GM23338 (cell line): ENCODE data around the gene SLC20A1. TPM values are rescaled to one million over a fixed set of nuclear protein-coding genes. Genes with fewer than 3 reads are reported as not detected.

ENCODE experiments used
- ATAC-seq: fragments of 200-7000 bp; cut with Tn5 transposase; 3 replicates; pipeline ENCODE4 v1.9.1; 2020
- DNase-seq: peaks from one replicate; pipeline ENCODE4 v3.0.0-alpha.2; 2015; ENCODE audit warnings: low spot score
- H2AFZ ChIP-seq: fragments of 200-600 bp; sonication (generic); 2 replicates; pipeline ENCODE4 v1.8.0; 2016; ENCODE audit warnings: antibody characterized with exemption, mild to moderate bottlenecking, moderate library complexity
- H3F3A ChIP-seq: fragments of 200-600 bp; sonication (generic); replicated peaks from 2 replicates; pipeline ENCODE4 v1.8.0; 2017; ENCODE audit warnings: antibody characterized with exemption, mixed run types, low read depth
- H3K27ac ChIP-seq: fragments of 200-600 bp; sonication (generic); 2 replicates; pipeline ENCODE4 v1.6.1; 2016; ENCODE audit warnings: low read depth
- H3K27me3 ChIP-seq: fragments of 200-600 bp; sonication (generic); 2 replicates; pipeline ENCODE4 v1.8.0; 2016; ENCODE audit warnings: mild to moderate bottlenecking, mixed run types, moderate library complexity; ENCODE audit not compliant: insufficient read depth
- H3K36me3 ChIP-seq: fragments of 200-600 bp; sonication (generic); 2 replicates; pipeline ENCODE4 v1.8.0; 2016; ENCODE audit warnings: mild to moderate bottlenecking; ENCODE audit not compliant: insufficient read depth
- H3K4me1 ChIP-seq: fragments of 200-600 bp; sonication (generic); 2 replicates; pipeline ENCODE4 v1.8.0; 2016; ENCODE audit warnings: mild to moderate bottlenecking, moderate library complexity; ENCODE audit not compliant: insufficient read depth
- H3K4me2 ChIP-seq: fragments of 200-600 bp; sonication (generic); 2 replicates; pipeline ENCODE4 v1.7.1; 2017; ENCODE audit warnings: mixed run types
- H3K4me3 ChIP-seq: fragments of 200-600 bp; sonication (generic); 2 replicates; pipeline ENCODE4 v1.6.1; 2016; ENCODE audit warnings: mixed run types
- H3K79me2 ChIP-seq: fragments of 200-600 bp; sonication (generic); replicated peaks from 2 replicates; pipeline ENCODE4 v1.8.0; 2017; ENCODE audit warnings: mild to moderate bottlenecking; ENCODE audit not compliant: insufficient read depth
- H3K9me2 ChIP-seq: fragments of 200-600 bp; sonication (generic); 2 replicates; pipeline ENCODE4 v1.8.0; 2017; ENCODE audit not compliant: insufficient read depth
- H4K20me1 ChIP-seq: fragments of 200-600 bp; sonication (generic); replicated peaks from 2 replicates; pipeline ENCODE4 v1.8.0; 2017; ENCODE audit warnings: mild to moderate bottlenecking; ENCODE audit not compliant: insufficient read depth
- H3K27ac Mint-ChIP-seq: 2 replicates; pipeline ENCODE4 v1.8.0; 2020; ENCODE audit warnings: inconsistent platforms, mild to moderate bottlenecking, moderate library complexity, mixed read lengths
- H3K27me3 Mint-ChIP-seq: 3 replicates; pipeline ENCODE4 v1.8.0; 2022; ENCODE audit warnings: low read depth, mild to moderate bottlenecking, moderate library complexity, mixed read lengths, inconsistent platforms; ENCODE audit not compliant: insufficient read depth, poor library complexity
- H3K36me3 Mint-ChIP-seq: 3 replicates; pipeline ENCODE4 v1.8.0; 2021; ENCODE audit warnings: low read depth, mild to moderate bottlenecking, inconsistent platforms, moderate library complexity, mixed read lengths
- H3K4me1 Mint-ChIP-seq: 3 replicates; pipeline ENCODE4 v1.8.0; 2020; ENCODE audit warnings: mild to moderate bottlenecking, inconsistent platforms, mixed read lengths
- H3K4me3 Mint-ChIP-seq: 3 replicates; pipeline ENCODE4 v1.8.0; 2021; ENCODE audit warnings: moderate library complexity, mild to moderate bottlenecking, inconsistent platforms, mixed read lengths
- H3K9me3 Mint-ChIP-seq: 3 replicates; pipeline ENCODE4 v1.8.0; 2020; ENCODE audit warnings: moderate library complexity, mild to moderate bottlenecking, inconsistent platforms, mixed read lengths
- CREB1 ChIP-seq: fragments of 250-450 bp; sonication (Bioruptor Pico); IDR thresholded peaks from 2 replicates; pipeline ENCODE4 v1.5.0; 2020; ENCODE audit warnings: low read depth, mild to moderate bottlenecking, moderate library complexity
- EZH2 ChIP-seq: fragments of 200-600 bp; sonication (generic); IDR thresholded peaks from one replicate; pipeline ENCODE4 v1.8.0; 2017; ENCODE audit warnings: antibody characterized with exemption, mild to moderate bottlenecking, low read depth; ENCODE audit not compliant: unreplicated experiment
- EZH2phosphoT487 ChIP-seq: fragments of 200-600 bp; sonication (generic); IDR thresholded peaks from one replicate; pipeline ENCODE4 v1.8.1; 2018; ENCODE audit warnings: antibody characterized with exemption; ENCODE audit not compliant: unreplicated experiment
- JUNB ChIP-seq: IDR thresholded peaks from one replicate; pipeline ENCODE4 v1.6.1; 2016; ENCODE audit warnings: antibody characterized with exemption; ENCODE audit not compliant: unreplicated experiment
- NANOG ChIP-seq: IDR thresholded peaks from 2 replicates; pipeline ENCODE4 v1.6.1; 2016; ENCODE audit warnings: antibody characterized with exemption, borderline replicate concordance
- POLR2AphosphoS5 ChIP-seq: IDR thresholded peaks from 2 replicates; pipeline ENCODE4 v1.6.1; 2016; ENCODE audit warnings: antibody characterized with exemption, low read depth
- STAT1 ChIP-seq: IDR thresholded peaks from one replicate; pipeline ENCODE4 v1.6.1; 2016; ENCODE audit warnings: antibody characterized with exemption; ENCODE audit not compliant: unreplicated experiment
- ZNF114 ChIP-seq: fragments of 250-450 bp; sonication (Bioruptor Pico); IDR thresholded peaks from 2 replicates; pipeline ENCODE4 v1.5.0; 2020; ENCODE audit warnings: mild to moderate bottlenecking, moderate library complexity
- ZNF331 ChIP-seq: fragments of 250-450 bp; sonication (Bioruptor Pico); IDR thresholded peaks from 2 replicates; pipeline ENCODE4 v1.5.0; 2020; ENCODE audit warnings: low read depth, mild to moderate bottlenecking, moderate library complexity
- polyA plus RNA-seq: library from polyadenylated mRNA; unstranded; fragments of >200 nt; fragmentation: Nextera tagmentation; extraction: Ambion mirVana; gene quantifications from 2 replicates; pipeline ENCODE4 v1.2.1, GENCODE V29; 2016
- total RNA-seq: library from RNA; depleted of rRNA; stranded (reverse); fragments of >200 nt; shearing (Covaris generic); gene quantifications from 2 replicates; pipeline ENCODE4 v1.2.3, GENCODE V29; 2014
- TF ChIP-seq, protein P1 (sequence below), 2 experiments: fragments of 200-600 bp in 1 of 2; sonication (generic) in 1 of 2; conservative IDR thresholded peaks; 2 replicates each; pipeline versions ENCODE4 v1.5.1 to v1.6.1; 2016 to 2017; ENCODE audit warnings: antibody characterized with exemption in 2 of 2, low read depth in 2 of 2, mild to moderate bottlenecking in 2 of 2, moderate library complexity in 1 of 2
- TF ChIP-seq, protein P2 (sequence below): fragments of 250-450 bp; sonication (Bioruptor Pico); IDR thresholded peaks from 2 replicates; pipeline ENCODE4 v1.5.0; 2020; ENCODE audit warnings: mild to moderate bottlenecking, moderate library complexity
- TF ChIP-seq, protein P3 (sequence below): IDR thresholded peaks from 2 replicates; pipeline ENCODE4 v1.6.1; 2016; ENCODE audit warnings: antibody characterized with exemption
- TF ChIP-seq, protein P4 (sequence below): IDR thresholded peaks from one replicate; pipeline ENCODE4 v1.6.1; 2018; ENCODE audit warnings: antibody characterized with exemption; ENCODE audit not compliant: unreplicated experiment

Gene SLC20A1
- total and polyA plus RNA-seq, 2 experiments from 2014 or later: 52.9 to 84.3 TPM

DNA sequence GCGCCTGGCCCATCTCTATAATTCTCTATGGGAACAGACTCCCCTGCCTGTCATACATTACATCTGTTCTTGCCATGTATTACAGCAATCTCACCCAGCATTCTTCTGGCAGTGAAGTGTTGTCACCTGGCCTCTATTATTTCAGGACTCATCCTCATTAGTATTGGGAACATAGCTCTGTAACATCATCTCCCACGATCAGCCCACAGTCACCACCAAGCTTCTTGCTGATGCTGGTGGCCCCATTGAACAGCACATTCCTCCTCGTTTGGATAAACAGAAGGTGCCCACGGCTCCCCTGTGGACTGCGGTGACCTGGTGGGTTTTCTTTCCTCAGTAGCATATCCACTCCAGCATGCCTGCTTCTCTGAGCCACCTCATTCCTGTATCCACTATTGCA lies 39.8 kb upstream of the SLC20A1 start:
- DNase-seq (no peak), ATAC-seq (no peak)
- Histone ChIP-seq H3K4me3 (no peak overlapping the region), H3F3A (no peaks in the 10 kb centered on the region), H3K4me1 (no peaks in the 10 kb centered on the region), H3K27me3 (no peaks in the 10 kb centered on the region), H4K20me1 (no peaks in the 10 kb centered on the region), H3K27ac (no peak overlapping the region), H3K79me2 (no peaks in the 10 kb centered on the region), H3K9me2 (no peaks in the 10 kb centered on the region), H2AFZ (no peak overlapping the region), H3K4me2 (no peak overlapping the region), H3K36me3 (no peaks in the 10 kb centered on the region)
- H3K4me3 Mint-ChIP-seq: no peak overlapping the region
- no peak overlapping the region for H3K27ac Mint-ChIP-seq
- H3K4me1 Mint-ChIP-seq: no peaks in the 10 kb centered on the region
- 0 out of 3 replicates have a peak, but pooled peaks cover 3% of the 10 kb centered on the region for H3K36me3 Mint-ChIP-seq
- peaks cover 21% of the 10 kb centered on the region for H3K9me3 Mint-ChIP-seq
- TF ChIP-seq POLR2AphosphoS5 (no peak), CREB1 (CRISPR knock-in tag) (no peak), EZH2 (no peak), JUNB (no peak), ZNF114 (CRISPR knock-in tag) (no peak), STAT1 (no peak), ZNF331 (CRISPR knock-in tag) (no peak), NANOG (no peak), EZH2phosphoT487 (no peak)
- TF ChIP-seq, protein P1, sequence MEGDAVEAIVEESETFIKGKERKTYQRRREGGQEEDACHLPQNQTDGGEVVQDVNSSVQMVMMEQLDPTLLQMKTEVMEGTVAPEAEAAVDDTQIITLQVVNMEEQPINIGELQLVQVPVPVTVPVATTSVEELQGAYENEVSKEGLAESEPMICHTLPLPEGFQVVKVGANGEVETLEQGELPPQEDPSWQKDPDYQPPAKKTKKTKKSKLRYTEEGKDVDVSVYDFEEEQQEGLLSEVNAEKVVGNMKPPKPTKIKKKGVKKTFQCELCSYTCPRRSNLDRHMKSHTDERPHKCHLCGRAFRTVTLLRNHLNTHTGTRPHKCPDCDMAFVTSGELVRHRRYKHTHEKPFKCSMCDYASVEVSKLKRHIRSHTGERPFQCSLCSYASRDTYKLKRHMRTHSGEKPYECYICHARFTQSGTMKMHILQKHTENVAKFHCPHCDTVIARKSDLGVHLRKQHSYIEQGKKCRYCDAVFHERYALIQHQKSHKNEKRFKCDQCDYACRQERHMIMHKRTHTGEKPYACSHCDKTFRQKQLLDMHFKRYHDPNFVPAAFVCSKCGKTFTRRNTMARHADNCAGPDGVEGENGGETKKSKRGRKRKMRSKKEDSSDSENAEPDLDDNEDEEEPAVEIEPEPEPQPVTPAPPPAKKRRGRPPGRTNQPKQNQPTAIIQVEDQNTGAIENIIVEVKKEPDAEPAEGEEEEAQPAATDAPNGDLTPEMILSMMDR (conservative IDR thresholded peaks at IDR 0.05; ENCODE audit: low read depth in 2 of 2): no peak
- TF ChIP-seq, protein P2, sequence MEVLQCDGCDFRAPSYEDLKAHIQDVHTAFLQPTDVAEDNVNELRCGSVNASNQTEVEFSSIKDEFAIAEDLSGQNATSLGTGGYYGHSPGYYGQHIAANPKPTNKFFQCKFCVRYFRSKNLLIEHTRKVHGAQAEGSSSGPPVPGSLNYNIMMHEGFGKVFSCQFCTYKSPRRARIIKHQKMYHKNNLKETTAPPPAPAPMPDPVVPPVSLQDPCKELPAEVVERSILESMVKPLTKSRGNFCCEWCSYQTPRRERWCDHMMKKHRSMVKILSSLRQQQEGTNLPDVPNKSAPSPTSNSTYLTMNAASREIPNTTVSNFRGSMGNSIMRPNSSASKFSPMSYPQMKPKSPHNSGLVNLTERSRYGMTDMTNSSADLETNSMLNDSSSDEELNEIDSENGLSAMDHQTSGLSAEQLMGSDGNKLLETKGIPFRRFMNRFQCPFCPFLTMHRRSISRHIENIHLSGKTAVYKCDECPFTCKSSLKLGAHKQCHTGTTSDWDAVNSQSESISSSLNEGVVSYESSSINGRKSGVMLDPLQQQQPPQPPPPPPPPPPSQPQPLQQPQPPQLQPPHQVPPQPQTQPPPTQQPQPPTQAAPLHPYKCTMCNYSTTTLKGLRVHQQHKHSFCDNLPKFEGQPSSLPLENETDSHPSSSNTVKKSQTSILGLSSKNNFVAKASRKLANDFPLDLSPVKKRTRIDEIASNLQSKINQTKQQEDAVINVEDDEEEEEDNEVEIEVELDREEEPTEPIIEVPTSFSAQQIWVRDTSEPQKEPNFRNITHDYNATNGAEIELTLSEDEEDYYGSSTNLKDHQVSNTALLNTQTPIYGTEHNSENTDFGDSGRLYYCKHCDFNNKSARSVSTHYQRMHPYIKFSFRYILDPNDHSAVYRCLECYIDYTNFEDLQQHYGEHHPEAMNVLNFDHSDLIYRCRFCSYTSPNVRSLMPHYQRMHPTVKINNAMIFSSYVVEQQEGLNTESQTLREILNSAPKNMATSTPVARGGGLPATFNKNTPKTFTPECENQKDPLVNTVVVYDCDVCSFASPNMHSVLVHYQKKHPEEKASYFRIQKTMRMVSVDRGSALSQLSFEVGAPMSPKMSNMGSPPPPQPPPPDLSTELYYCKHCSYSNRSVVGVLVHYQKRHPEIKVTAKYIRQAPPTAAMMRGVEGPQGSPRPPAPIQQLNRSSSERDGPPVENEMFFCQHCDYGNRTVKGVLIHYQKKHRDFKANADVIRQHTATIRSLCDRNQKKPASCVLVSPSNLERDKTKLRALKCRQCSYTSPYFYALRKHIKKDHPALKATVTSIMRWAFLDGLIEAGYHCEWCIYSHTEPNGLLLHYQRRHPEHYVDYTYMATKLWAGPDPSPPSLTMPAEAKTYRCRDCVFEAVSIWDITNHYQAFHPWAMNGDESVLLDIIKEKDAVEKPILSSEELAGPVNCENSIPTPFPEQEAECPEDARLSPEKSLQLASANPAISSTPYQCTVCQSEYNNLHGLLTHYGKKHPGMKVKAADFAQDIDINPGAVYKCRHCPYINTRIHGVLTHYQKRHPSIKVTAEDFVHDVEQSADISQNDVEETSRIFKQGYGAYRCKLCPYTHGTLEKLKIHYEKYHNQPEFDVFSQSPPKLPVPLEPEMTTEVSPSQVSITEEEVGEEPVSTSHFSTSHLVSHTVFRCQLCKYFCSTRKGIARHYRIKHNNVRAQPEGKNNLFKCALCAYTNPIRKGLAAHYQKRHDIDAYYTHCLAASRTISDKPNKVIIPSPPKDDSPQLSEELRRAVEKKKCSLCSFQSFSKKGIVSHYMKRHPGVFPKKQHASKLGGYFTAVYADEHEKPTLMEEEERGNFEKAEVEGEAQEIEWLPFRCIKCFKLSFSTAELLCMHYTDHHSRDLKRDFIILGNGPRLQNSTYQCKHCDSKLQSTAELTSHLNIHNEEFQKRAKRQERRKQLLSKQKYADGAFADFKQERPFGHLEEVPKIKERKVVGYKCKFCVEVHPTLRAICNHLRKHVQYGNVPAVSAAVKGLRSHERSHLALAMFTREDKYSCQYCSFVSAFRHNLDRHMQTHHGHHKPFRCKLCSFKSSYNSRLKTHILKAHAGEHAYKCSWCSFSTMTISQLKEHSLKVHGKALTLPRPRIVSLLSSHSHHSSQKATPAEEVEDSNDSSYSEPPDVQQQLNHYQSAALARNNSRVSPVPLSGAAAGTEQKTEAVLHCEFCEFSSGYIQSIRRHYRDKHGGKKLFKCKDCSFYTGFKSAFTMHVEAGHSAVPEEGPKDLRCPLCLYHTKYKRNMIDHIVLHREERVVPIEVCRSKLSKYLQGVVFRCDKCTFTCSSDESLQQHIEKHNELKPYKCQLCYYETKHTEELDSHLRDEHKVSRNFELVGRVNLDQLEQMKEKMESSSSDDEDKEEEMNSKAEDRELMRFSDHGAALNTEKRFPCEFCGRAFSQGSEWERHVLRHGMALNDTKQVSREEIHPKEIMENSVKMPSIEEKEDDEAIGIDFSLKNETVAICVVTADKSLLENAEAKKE (CRISPR knock-in tag): no peak
- TF ChIP-seq, protein P3, sequence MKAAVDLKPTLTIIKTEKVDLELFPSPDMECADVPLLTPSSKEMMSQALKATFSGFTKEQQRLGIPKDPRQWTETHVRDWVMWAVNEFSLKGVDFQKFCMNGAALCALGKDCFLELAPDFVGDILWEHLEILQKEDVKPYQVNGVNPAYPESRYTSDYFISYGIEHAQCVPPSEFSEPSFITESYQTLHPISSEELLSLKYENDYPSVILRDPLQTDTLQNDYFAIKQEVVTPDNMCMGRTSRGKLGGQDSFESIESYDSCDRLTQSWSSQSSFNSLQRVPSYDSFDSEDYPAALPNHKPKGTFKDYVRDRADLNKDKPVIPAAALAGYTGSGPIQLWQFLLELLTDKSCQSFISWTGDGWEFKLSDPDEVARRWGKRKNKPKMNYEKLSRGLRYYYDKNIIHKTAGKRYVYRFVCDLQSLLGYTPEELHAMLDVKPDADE: no peak
- TF ChIP-seq, protein P4, sequence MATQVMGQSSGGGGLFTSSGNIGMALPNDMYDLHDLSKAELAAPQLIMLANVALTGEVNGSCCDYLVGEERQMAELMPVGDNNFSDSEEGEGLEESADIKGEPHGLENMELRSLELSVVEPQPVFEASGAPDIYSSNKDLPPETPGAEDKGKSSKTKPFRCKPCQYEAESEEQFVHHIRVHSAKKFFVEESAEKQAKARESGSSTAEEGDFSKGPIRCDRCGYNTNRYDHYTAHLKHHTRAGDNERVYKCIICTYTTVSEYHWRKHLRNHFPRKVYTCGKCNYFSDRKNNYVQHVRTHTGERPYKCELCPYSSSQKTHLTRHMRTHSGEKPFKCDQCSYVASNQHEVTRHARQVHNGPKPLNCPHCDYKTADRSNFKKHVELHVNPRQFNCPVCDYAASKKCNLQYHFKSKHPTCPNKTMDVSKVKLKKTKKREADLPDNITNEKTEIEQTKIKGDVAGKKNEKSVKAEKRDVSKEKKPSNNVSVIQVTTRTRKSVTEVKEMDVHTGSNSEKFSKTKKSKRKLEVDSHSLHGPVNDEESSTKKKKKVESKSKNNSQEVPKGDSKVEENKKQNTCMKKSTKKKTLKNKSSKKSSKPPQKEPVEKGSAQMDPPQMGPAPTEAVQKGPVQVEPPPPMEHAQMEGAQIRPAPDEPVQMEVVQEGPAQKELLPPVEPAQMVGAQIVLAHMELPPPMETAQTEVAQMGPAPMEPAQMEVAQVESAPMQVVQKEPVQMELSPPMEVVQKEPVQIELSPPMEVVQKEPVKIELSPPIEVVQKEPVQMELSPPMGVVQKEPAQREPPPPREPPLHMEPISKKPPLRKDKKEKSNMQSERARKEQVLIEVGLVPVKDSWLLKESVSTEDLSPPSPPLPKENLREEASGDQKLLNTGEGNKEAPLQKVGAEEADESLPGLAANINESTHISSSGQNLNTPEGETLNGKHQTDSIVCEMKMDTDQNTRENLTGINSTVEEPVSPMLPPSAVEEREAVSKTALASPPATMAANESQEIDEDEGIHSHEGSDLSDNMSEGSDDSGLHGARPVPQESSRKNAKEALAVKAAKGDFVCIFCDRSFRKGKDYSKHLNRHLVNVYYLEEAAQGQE: no peak
- peaks cover 8% of the 10 kb centered on the region for H3K27me3 Mint-ChIP-seq
